Testis (tissue), 3 donors: ENCODE data around the gene NINL. TPM values are rescaled to one million over a fixed set of nuclear protein-coding genes. Genes with fewer than 3 reads are reported as not detected.
"Not testable (repeated sequence)": the region's sequence is repeated elsewhere in the genome, so short reads cannot be mapped to it uniquely, and the experiment has no call there.

Experiments used
- DNase-seq: peaks from one replicate; pipeline ENCODE4 v3.0.0-alpha.2; 2019
- H3K27ac ChIP-seq, 2 donors: fragments of 200-600 bp; sonication (generic); one replicate each; pipeline ENCODE4 v1.5.1; 2019
- H3K27me3 ChIP-seq: fragments of 200-600 bp; sonication (generic); one replicate; pipeline ENCODE4 v1.5.1; 2019
- H3K36me3 ChIP-seq: fragments of 200-600 bp; sonication (generic); one replicate; pipeline ENCODE4 v1.5.1; 2017; ENCODE audit warnings: low read depth; ENCODE audit errors: missing control alignments
- H3K4me1 ChIP-seq: fragments of 200-600 bp; sonication (generic); one replicate; pipeline ENCODE4 v1.5.1; 2019
- H3K4me3 ChIP-seq, 2 donors: fragments of 200-600 bp; sonication (generic); one replicate each; pipeline ENCODE4 v1.5.1; 2017 to 2019
- H3K9me3 ChIP-seq: fragments of 200-600 bp; sonication (generic); one replicate; pipeline ENCODE4 v1.5.1; 2017
- CTCF ChIP-seq, 3 experiments: fragments of 450-650 bp in 2 of 3; fragments of 200-600 bp in 1 of 3; sonication (generic) in 1 of 3; IDR thresholded peaks; one replicate each; pipeline ENCODE4 v1.5.1; 2016 to 2019; ENCODE audit warnings: antibody characterized with exemption in 3 of 3, mild to moderate bottlenecking in 2 of 3, moderate library complexity in 1 of 3
- POLR2A ChIP-seq: fragments of 450-650 bp; IDR thresholded peaks from one replicate; pipeline ENCODE4 v1.6.1; 2017; ENCODE audit warnings: antibody characterized with exemption, mild to moderate bottlenecking, moderate library complexity
- WGBS, 2 donors: methylation state at CpG; one replicate each; pipeline ENCODE4 v1.1.5; 2018; 5-methylcytosine and 5-hydroxymethylcytosine counted together
- intact Hi-C: fragments of 100-400 bp; cut with DNase I; formaldehyde crosslinking; loops from one replicate; pipeline ENCODE4 v1.15.1; 2023; ENCODE audit warnings: low total_unique reads
- polyA plus RNA-seq: library from polyadenylated mRNA; stranded (reverse); fragments of 350-450 nt; fragmentation: Illumina TruSeq; extraction: RNeasy Lipid Tissue Mini Kit (QIAGEN cat#74804); gene quantifications from one replicate; pipeline ENCODE4 v1.2.3, GENCODE V29; 2014; ENCODE audit warnings: low read depth, low replicate concordance; ENCODE audit not compliant: insufficient read depth
- total RNA-seq, 2 donors: library from RNA; depleted of rRNA; stranded (reverse); fragments of >200 nt; gene quantifications; one replicate each; pipeline ENCODE4 v1.2.3, GENCODE V29; 2016

The NINL gene
- total and polyA plus RNA-seq, 3 donors from 2014 or later: 17.9 to 33.4 (median 32.8) TPM

DNA sequence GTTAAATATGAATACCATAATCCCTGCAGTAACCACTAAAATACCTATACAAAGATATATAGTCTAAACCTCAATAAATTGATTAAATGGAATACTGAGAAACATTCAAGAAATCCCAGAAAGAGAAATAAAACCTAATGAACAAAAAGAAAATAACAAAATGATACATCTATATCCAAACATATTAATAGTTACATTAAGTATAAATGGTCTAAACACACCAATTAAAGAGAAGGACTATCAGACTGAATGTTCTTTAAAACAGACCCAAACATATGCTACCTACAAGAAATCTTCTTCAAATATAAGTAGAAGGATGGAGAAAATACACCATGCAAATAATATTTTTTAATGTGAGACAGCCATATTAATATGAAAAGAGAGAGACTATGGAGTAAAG, 22.0 kb downstream of the NINL start:
- Histone ChIP-seq H3K9me3 (no peaks in the 10 kb centered on the region), H3K27ac (no peak overlapping the region), H3K27me3 (no peaks in the 10 kb centered on the region), H3K4me1 (peaks cover 15% of the 10 kb centered on the region), H3K4me3 (no peak overlapping the region), H3K36me3 (no peaks in the 10 kb centered on the region)
- intact Hi-C loops: no loop called here
- no peak for DNase-seq
- TF ChIP-seq CTCF (IDR thresholded peaks at IDR 0.05) (no peak), POLR2A (no peak)

- intact Hi-C loops, H3K36me3 ChIP-seq, H3K9me3 ChIP-seq, H3K4me3 ChIP-seq, DNase-seq, H3K27me3 ChIP-seq, H3K27ac ChIP-seq: not testable (repeated sequence)
- H3K4me1 ChIP-seq: peaks cover 15% of the 10 kb centered on the region
- WGBS, 2 donors: no CpG with 5 or more reads among the region's 31 CpGs
These were observed 23.6 kb downstream of the NINL start for GRCh38 chr20:25561771-25562170.

GRCh38 chr20:25553819-25554296, 31.5 kb downstream of the NINL start:
- Histone ChIP-seq H3K9me3 (no peaks in the 10 kb centered on the region), H3K27ac (no peak overlapping the region), H3K27me3 (no peaks in the 10 kb centered on the region), H3K36me3 (no peaks in the 10 kb centered on the region), H3K4me1 (peaks cover 24% of the 10 kb centered on the region), H3K4me3 (no peak overlapping the region)
- DNase-seq: peak; percentile 69
- 54 to 65% methylated on average over 6 of the region's 6 CpGs for WGBS, 2 donors
- TF ChIP-seq POLR2A (no peak), CTCF (IDR thresholded peaks at IDR 0.05) (no peak)
- intact Hi-C loops: no loop called here

- 94 to 97% methylated on average over 5 of the region's 5 CpGs for WGBS, 2 donors
- H3K27ac ChIP-seq: no peak overlapping the region
- no peaks in the 10 kb centered on the region for H3K27me3 ChIP-seq
- H3K36me3 ChIP-seq: no peaks in the 10 kb centered on the region
- no peaks in the 10 kb centered on the region for H3K9me3 ChIP-seq
- intact Hi-C loops: no loop called here
- peaks cover 24% of the 10 kb centered on the region for H3K4me1 ChIP-seq
- DNase-seq: no peak
- TF ChIP-seq POLR2A (no peak), CTCF (IDR thresholded peaks at IDR 0.05) (no peak)
- H3K4me3 ChIP-seq: no peak overlapping the region
These were observed 32.4 kb downstream of the NINL start for GRCh38 chr20:25552977-25553376.

GRCh38 chr20:25551413-25552215, 33.7 kb downstream of the NINL start:
- peak overlapping the region in 1 of 2 donors; percentile 23 for H3K27ac ChIP-seq
- no peaks in the 10 kb centered on the region for H3K27me3 ChIP-seq
- intact Hi-C loops: no loop called here
- TF ChIP-seq CTCF (IDR thresholded peaks at IDR 0.05) (no peak), POLR2A (no peak)
- H3K4me1 ChIP-seq: peaks cover 24% of the 10 kb centered on the region
- H3K9me3 ChIP-seq: no peaks in the 10 kb centered on the region
- H3K36me3 ChIP-seq: no peaks in the 10 kb centered on the region
- no peak overlapping the region for H3K4me3 ChIP-seq
- no peak for DNase-seq
- 60 to 71% methylated on average over 6 of the region's 6 CpGs for WGBS, 2 donors

DNA sequence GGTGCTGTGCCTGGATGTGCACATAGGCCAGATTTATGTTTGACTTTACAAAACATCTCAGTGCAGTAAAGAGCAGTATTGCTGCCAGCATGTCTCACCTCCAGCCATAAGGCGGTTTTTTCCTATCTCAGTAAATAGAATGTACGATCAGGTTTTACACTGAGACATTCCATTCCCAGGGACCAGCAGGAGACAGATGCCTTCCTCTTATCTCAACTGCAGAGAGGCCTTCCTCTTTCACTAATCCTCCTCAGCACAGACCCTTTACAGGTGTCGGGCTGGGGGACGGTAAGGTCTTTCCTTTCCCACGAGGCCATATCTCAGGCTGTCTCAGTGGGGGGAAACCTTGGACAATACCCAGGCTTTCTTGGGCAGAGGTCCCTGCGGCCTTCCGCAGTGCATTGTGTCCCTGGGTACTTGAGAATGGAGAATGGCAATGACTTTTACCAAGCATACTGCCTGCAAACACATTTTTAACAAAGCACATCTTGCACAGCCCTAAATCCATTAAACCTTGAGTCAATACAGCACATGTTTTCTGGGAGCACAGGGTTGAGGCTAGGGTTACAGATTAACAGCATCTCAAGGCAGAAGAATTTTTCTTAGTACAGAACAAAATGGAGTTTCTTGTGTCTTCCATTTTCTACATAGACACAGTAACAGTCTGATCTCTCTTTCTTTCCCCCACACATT, 34.5 kb downstream of the NINL start:
- intact Hi-C loops, H3K36me3 ChIP-seq, DNase-seq: not testable (repeated sequence)

More for the DNA sequence above, 34.5 kb downstream of the NINL start:
- not testable (repeated sequence) for H3K4me3 ChIP-seq, H3K9me3 ChIP-seq, H3K27me3 ChIP-seq
- H3K27ac ChIP-seq: peak overlapping the region in 1 of 2 donors; percentile 23
- 42 to 70% methylated on average over 7 of the region's 7 CpGs for WGBS, 2 donors
- peaks cover 24% of the 10 kb centered on the region for H3K4me1 ChIP-seq
